ENCODE measurements around the gene NAT16.

- TF ChIP-seq CTCF (conservative IDR thresholded peaks at IDR 0.05 in 1 of 2, IDR thresholded peaks at IDR 0.05 in 1 of 2; ENCODE audit: extremely low read depth in 1 of 2, insufficient read depth in 1 of 2, low read depth in 1 of 2, low read length in 2 of 2): no peak
- no peak for TF ChIP-seq EZH2 (IDR thresholded peaks at IDR 0.05; ENCODE audit: borderline replicate concordance, low read length)
Measured at GRCh38 chr7:101223528-101223927, 43.4 kb upstream of the NAT16 start.

All from mammary epithelial cell (primary cell).